K562 (cell line): Measurements from ENCODE around the gene TXNRD1. TPM values are rescaled to one million over a fixed set of nuclear protein-coding genes. Genes with fewer than 3 reads are reported as not detected.

ENCODE experiments used
- ATAC-seq: fragments of 200-7000 bp; cut with Tn5 transposase; 3 replicates; pipeline ENCODE4 v1.9.1; 2020; ENCODE audit warnings: moderate library complexity
- BruUV-seq: library from RNA; stranded (reverse); fragments of 400-500 nt; replicated peaks from 2 replicates; lab custom pipeline; 2021; lab: Mats Ljungman, UMichigan
- CTCF ChIA-PET: fragments of 300-600 bp; formaldehyde crosslinking; extraction: SDS; loops from one replicate; lab custom pipeline; 2021; ENCODE audit warnings: low intra/inter-chr PET ratio; lab: Yijun Ruan, JAX
- POLR2A ChIA-PET: fragments of 300-600, 350-650 bp; sonication (Branson Sonifier 250); formaldehyde crosslinking; extraction: SDS; loops from one replicate; lab custom pipeline; 2021; ENCODE audit warnings: antibody characterized with exemption, inconsistent platforms; lab: Yijun Ruan, JAX
- DNase-seq, 4 experiments: peaks; one replicate each; pipeline versions ENCODE4 v3.0.0 to v3.0.0-alpha.2; 2011 to 2018; ENCODE audit warnings: low spot score in 3 of 4, mixed read lengths in 3 of 4; ENCODE audit errors: extremely low read depth in 1 of 4
- FAIRE-seq: peaks from 2 replicates; lab custom pipeline; 2011; peaks lifted over from hg19 to GRCh38; lab: Jason Lieb, UNC
- H2AFZ ChIP-seq: 2 replicates; pipeline ENCODE4 v1.6.0; 2011; ENCODE audit warnings: low read depth, low read length, control low read depth, inconsistent platforms
- H3K27ac ChIP-seq: fragments of 200-600 bp; 3 replicates; pipeline ENCODE4 v1.8.0; 2011; ENCODE audit warnings: low read depth, mild to moderate bottlenecking, control low read depth, inconsistent platforms, low read length, moderate library complexity, mixed read lengths; ENCODE audit errors: extremely low read depth
- H3K27me3 ChIP-seq, 2 experiments: fragments of 300-600 bp in 1 of 2; 2 replicates in 1 of 2; 3 replicates in 1 of 2; pipeline versions ENCODE4 v1.6.0 to v1.8.0; 2011; ENCODE audit warnings: inconsistent platforms in 2 of 2, low read length in 2 of 2, mild to moderate bottlenecking in 1 of 2, mixed read lengths in 1 of 2, moderate library complexity in 1 of 2; ENCODE audit not compliant: control insufficient read depth in 2 of 2, insufficient read depth in 2 of 2
- H3K36me3 ChIP-seq: fragments of 300-600 bp; 3 replicates; pipeline ENCODE4 v1.8.0; 2011; ENCODE audit warnings: mild to moderate bottlenecking, low read length, inconsistent platforms; ENCODE audit not compliant: control insufficient read depth, insufficient read depth
- H3K4me1 ChIP-seq, 2 experiments: fragments of 200-600 bp in 1 of 2; replicated peaks in 1 of 2; 2 replicates in 1 of 2; 3 replicates in 1 of 2; pipeline versions ENCODE4 v1.5.1 to v1.8.0; 2011; ENCODE audit warnings: inconsistent platforms in 2 of 2, low read length in 2 of 2, mild to moderate bottlenecking in 1 of 2, mixed read lengths in 1 of 2, moderate library complexity in 1 of 2; ENCODE audit not compliant: control insufficient read depth in 2 of 2, insufficient read depth in 2 of 2
- H3K4me2 ChIP-seq: 2 replicates; pipeline ENCODE4 v1.6.1; 2011; ENCODE audit warnings: low read length, control low read depth, inconsistent platforms, mixed read lengths; ENCODE audit not compliant: insufficient read depth
- H3K4me3 ChIP-seq: fragments of 200-600 bp; sonication (generic), shearing (Covaris generic); 2 replicates; pipeline ENCODE4 v1.5.1; 2016; ENCODE audit warnings: control low read depth, inconsistent platforms
- H3K79me2 ChIP-seq: fragments of 200-600 bp; 3 replicates; pipeline ENCODE4 v1.8.0; 2011; ENCODE audit warnings: low read length, inconsistent platforms; ENCODE audit not compliant: control insufficient read depth, insufficient read depth
- H3K9ac ChIP-seq, 2 experiments: 2 replicates each; pipeline versions ENCODE4 v1.6.0 to v1.6.1; 2011; ENCODE audit warnings: low read depth in 2 of 2, low read length in 2 of 2, control low read depth in 1 of 2, inconsistent platforms in 1 of 2, mild to moderate bottlenecking in 1 of 2, mixed read lengths in 1 of 2; ENCODE audit not compliant: insufficient read depth in 1 of 2
- H3K9me1 ChIP-seq: one replicate; pipeline ENCODE4 v1.6.0; 2011; ENCODE audit warnings: inconsistent platforms, mild to moderate bottlenecking, low read length, moderate library complexity; ENCODE audit not compliant: control insufficient read depth, insufficient read depth
- H3K9me3 ChIP-seq: replicated peaks from 2 replicates; pipeline ENCODE4 v1.5.1; 2011; ENCODE audit warnings: low read depth, low read length, inconsistent platforms; ENCODE audit not compliant: control insufficient read depth, insufficient read depth
- H4K20me1 ChIP-seq: replicated peaks from 2 replicates; pipeline ENCODE4 v1.6.1; 2011; ENCODE audit warnings: low read length, inconsistent platforms, mixed read lengths; ENCODE audit not compliant: control insufficient read depth, insufficient read depth
- HES1 ChIP-seq: fragments of 450-650 bp; IDR thresholded peaks from 2 replicates; pipeline ENCODE4 v1.6.1; 2016; ENCODE audit warnings: low read depth, mild to moderate bottlenecking, moderate library complexity
- POU5F1 ChIP-seq: fragments of 150-350 bp; IDR thresholded peaks from 2 replicates; pipeline ENCODE4 v1.6.1; 2014; ENCODE audit warnings: borderline replicate concordance, low read length, low read depth, mild to moderate bottlenecking; ENCODE audit not compliant: partially characterized antibody
- REST ChIP-seq, 2 experiments: fragments of 450-650 bp; formaldehyde crosslinking in 1 of 2; IDR thresholded peaks; 2 replicates each; pipeline versions ENCODE4 v1.4.0 to v1.6.1; 2014 to 2020; ENCODE audit warnings: mild to moderate bottlenecking in 2 of 2, borderline replicate concordance in 1 of 2, low read depth in 1 of 2
- WGBS: fragments of 100-300 bp; shearing (Covaris generic); methylation state at CpG from one replicate; pipeline ENCODE4 v1.1.6; 2016; ENCODE audit warnings: low coverage, mixed read lengths; ENCODE audit not compliant: insufficient coverage; ENCODE audit errors: missing lambda C conversion rate; 5-methylcytosine and 5-hydroxymethylcytosine counted together
- in situ Hi-C: fragments of 300-500 bp; cut with MboI; formaldehyde crosslinking; loops from 4 replicates; pipeline ENCODE4 v1.15.0; 2018; ENCODE audit warnings: inconsistent platforms, mixed read lengths
- intact Hi-C: fragments of 100-400 bp; cut with micrococcal nuclease; formaldehyde crosslinking; loops from 2 replicates; pipeline ENCODE4 v1.14.2; 2022
- polyA plus RNA-seq, 8 experiments: library from polyadenylated mRNA; depleted of rRNA in 4 of 8; stranded (reverse) in 5 of 8; unstranded in 3 of 8; fragments of >200 nt; fragmentation: Nextera tagmentation in 2 of 8; fragmentation: Illumina TruSeq in 1 of 8; extraction: Ambion mirVana in 2 of 8; extraction: Trizol in 1 of 8; gene quantifications; 2 replicates each; pipeline versions ENCODE4 v1.2.1 to v1.2.3, GENCODE V29; 2011 to 2014; ENCODE audit warnings: inconsistent platforms in 1 of 8, missing spikeins in 1 of 8
- total RNA-seq, 7 experiments: library from RNA; depleted of rRNA in 6 of 7; stranded (reverse); fragments of >200 nt in 6 of 7; fragmentation: Illumina TruSeq in 2 of 7; extraction: Trizol in 2 of 7; gene quantifications; 2 replicates each; pipeline versions ENCODE4 v1.2.1 to v1.2.3, GENCODE V29; 2011 to 2021; ENCODE audit warnings: low replicate concordance in 1 of 7

Gene TXNRD1
- total and polyA plus RNA-seq, 9 of the 15 experiments (the other 6 are each of a cell fraction or from before 2014, with no cell fraction given) = 107 to 189 (median 146) TPM

- Histone ChIP-seq H3K36me3 (peaks cover 80% of the 10 kb centered on the region), H4K20me1 (no peaks in the 10 kb centered on the region), H3K27me3 (no peaks in the 10 kb centered on the region), H3K27ac (no peak overlapping the region), H3K4me1 (no peaks in the 10 kb centered on the region), H3K4me3 (no peak overlapping the region), H3K9ac (no peak overlapping the region), H3K79me2 (no peaks in the 10 kb centered on the region), H3K9me3 (no peaks in the 10 kb centered on the region), H3K9me1 (no peaks in the 10 kb centered on the region), H3K4me2 (no peak overlapping the region), H2AFZ (no peak overlapping the region)
- TF ChIP-seq POU5F1 (no peak), HES1 (no peak), REST (IDR thresholded peaks at IDR 0.05; ENCODE audit: borderline replicate concordance) (no peak), REST (CRISPR knock-in tag; IDR thresholded peaks at IDR 0.05; ENCODE audit: low read depth) (no peak)
- ChIA-PET POLR2A (interaction anchor here (0.5 to 1.0 kb wide), 3 partner anchors 11 to 364 kb away, joined by 3 to 4 read pairs (median 3); no protein-coding TSS in a partner anchor), CTCF (no interaction called here)
- ATAC-seq (no peak), FAIRE-seq (no peak), DNase-seq (no peak)
- BruUV-seq = no TSS peak
- WGBS = 88% methylated on average over 1 of the region's 1 CpG
- in situ Hi-C loops = no loop called here
- intact Hi-C loops = no loop called here
Observed at GRCh38 chr12:104333692-104334255, 118.2 kb downstream of the TXNRD1 start.
